Globus pallidus (tissue), 1 donor: ENCODE measurements around the gene SMCO2.

Experiments used
- DNase-seq: peaks from one replicate; pipeline ENCODE4 v3.0.0-alpha.2; 2015; ENCODE audit warnings: low spot score

SMCO2 gene

DNA sequence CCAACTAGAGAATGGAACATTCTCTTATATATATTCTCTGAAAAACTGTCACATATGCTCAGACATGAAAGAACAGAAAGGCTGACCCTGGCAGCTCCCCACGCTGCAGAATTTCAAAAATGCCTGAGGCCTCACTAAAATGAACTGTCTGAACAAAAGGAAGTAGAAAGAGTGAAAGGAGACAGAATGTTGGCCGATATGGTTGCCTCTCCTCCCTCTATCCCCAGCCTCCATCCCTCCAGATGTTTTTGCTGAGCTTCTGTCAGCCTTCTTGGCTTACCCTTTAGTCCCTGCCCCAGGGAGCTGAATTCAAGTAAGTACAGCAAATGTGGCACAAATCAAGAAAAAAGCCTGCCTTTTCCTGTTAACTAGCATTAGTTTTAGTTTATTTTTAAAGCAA, 6.9 kb downstream of the SMCO2 start:
- no peak for DNase-seq

GRCh38 chr12:27455589-27455988, 9.1 kb downstream of the SMCO2 start:
- DNase-seq: no peak

DNA sequence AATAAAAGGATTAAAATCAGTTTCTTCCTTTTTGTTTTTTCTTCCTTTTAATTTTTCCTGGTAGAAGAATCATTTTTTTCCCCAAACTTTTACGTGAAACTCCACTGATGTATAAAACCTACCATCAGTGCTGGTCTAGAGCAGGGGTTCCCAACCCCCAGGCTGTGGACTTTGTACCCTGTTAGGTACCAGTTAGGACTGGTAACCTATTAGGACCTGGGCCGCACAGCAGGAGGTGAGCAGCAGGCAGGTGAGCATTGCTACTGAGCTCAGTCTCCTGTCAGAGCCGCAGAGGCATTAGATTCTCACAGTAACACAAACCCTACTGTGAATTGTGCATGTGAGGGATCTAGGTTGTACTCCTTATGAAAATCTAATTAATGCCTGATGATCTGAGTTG, 10.1 kb downstream of the SMCO2 start:
- DNase-seq: no peak

- DNase-seq: no peak
These were observed 14.0 kb downstream of the SMCO2 start for GRCh38 chr12:27460471-27460978.

DNA sequence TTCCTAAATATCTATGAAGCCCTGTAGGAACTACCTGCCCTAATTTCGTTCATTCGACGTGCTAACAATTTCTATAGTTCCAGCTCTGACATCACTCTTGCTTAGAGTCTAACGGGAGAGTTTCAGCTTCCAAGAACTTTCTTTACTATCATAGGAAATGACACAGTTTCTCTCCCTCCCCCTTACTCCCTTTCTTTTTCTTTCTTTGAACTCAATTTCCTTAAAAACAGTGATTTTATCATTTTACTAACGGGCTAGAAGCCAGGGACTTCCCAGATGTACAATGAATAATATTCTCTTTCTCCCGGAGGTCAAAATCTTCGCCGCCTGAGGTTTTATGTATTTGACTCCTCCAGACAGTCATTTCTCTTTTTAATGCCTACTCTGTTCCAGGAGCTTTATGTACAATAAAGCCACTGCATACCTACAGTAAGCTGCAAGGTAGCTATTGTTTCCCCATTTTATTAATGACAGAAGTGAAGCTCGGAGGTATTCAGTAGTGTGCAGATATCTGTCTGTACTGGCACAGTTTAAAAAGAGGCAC, 15.7 kb downstream of the SMCO2 start:
- DNase-seq: no peak

- no peak for DNase-seq
These were observed 16.3 kb downstream of the SMCO2 start for GRCh38 chr12:27462851-27463250.

DNA sequence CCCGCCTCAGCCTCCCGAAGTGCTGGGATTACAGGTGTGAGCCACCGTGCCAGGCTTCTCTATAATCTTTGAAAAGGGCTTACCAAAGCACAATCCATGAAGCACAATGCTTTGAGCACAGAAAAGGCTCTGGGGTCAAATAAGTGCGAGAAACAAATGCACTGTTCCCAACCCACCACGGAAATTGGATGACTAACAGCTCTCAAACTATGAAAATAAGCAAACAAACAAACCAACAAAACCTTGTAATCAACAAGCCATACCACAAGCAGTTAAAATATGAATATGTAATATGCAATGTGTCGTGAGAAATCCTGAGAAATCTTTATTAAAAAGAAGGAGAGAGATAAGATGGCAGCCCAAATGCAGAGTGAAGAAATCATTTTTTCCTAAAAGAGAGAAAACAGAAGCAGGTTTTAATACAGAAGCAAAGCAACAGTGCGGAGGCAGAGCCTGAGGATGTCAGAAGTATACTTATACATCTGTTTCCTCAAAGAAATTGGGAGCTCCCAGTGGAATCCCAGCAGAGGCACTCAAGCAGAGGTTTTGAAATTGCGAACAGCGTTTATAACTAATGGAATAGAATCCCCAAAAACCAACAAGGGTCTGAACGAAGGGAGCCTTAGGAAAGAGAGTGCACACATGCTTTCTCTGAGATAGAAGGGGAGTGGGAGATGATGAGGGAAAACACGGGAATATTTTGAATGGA, 17.1 kb downstream of the SMCO2 start:
- DNase-seq: no peak

DNA sequence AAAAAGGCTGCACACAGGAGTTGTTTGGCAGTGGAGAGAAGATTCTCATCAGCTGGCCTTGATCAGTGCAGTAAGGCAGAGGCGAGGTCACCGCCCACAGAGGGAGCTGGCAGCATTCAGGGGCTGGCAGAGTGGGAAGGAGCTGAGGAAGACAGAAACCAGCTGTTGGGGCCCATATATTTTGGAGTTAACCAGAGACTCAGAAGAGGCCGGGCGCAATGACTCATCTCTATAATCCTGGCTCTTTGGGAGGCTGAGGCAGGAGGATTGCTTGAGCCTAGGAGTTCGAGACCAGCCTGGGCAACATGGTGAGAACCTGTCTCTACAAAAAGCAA, 17.7 kb downstream of the SMCO2 start:
- no peak for DNase-seq

GRCh38 chr12:27467641-27468040, 21.1 kb downstream of the SMCO2 start:
- no peak for DNase-seq

DNA sequence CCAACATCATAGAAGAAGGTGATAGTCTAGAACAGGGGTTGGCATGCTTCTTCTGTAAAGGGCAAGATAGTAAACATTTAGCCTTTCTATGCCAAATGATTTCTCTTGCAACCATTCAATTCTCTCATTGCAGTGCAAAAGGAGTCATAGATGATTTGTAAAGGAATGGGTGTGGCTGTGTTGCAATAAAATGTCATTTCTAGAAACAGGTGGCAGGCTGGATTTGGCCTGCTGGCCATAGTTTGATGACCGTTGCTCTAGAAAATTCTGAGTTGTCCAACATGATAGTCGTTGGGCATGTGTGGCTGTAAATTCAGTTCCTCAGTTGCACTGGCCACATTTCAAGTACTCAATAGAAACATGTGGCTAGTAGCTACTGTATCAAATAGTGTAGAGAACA, 21.7 kb downstream of the SMCO2 start:
- DNase-seq: no peak

DNA sequence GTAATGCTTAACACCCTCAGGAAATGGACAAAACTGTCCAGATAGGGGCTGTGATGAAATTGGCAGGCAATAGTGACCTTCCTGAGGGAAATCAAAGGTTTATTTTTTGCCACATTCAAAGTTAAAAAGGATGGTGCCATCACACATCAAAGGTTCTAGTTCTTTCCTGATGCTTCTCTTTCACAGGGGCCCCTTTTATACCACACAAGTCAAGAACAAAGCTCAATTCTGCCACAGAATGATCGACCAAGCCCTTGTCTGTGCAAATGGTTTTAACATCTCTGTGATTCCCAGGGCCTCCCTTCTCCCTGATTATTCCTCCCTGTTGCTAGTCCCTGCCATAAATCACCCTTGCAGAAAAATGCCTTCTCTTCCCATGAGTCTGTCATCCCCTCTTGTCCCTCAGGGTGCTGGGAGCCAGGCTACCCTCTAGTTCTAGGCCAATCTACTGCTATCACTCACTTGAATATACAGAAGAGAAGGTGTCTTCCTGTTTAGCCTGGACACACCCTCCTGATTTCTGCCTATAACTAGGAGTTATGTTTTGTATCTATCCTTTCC, 22.7 kb downstream of the SMCO2 start:
- no peak for DNase-seq

DNA sequence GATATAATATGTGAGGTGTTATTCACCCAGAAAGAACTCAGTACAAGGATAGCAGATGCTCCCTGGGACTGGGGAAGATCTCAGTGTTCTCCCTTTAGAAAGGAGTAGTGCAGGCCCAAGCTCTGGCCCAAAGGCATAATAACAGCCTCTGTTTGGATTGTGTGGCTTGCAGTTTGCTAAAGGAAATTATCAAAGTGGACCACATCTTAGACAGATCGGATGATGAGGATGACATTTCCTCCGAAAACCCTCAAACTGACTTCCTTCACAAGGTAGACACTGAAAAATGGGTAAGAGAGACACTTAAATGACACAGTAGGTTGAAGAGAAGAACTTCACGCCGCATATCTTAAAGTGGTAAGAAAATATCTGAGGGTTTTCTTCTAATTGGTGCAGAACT, 26.1 kb downstream of the SMCO2 start:
- DNase-seq: no peak

GRCh38 chr12:27474344-27474743, 27.8 kb downstream of the SMCO2 start:
- no peak for DNase-seq

- DNase-seq: no peak
These were observed 30.5 kb downstream of the SMCO2 start for GRCh38 chr12:27477049-27477448.

- no peak for DNase-seq
These were observed 32.4 kb downstream of the SMCO2 start for GRCh38 chr12:27478949-27479348.

DNA sequence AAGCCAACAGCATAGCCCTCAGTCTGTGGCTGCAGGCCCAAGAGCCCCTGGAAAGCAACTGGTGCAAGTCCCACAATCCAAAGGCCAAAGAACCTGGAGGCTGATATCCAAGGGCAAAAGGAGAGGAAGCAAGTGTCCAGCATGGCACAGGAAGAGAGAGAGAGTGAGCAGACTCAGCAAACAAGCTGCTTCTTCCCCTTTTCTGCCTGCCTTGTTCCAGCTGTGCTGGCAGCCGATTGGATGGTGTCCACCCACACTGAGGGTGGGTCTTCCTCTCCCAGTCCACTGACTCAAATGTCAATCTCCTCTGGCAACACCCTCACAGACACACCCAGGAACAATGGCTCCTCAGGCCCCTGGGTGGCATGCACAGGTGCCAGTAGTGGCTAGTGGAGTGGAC, 33.5 kb downstream of the SMCO2 start:
- DNase-seq: no peak

DNA sequence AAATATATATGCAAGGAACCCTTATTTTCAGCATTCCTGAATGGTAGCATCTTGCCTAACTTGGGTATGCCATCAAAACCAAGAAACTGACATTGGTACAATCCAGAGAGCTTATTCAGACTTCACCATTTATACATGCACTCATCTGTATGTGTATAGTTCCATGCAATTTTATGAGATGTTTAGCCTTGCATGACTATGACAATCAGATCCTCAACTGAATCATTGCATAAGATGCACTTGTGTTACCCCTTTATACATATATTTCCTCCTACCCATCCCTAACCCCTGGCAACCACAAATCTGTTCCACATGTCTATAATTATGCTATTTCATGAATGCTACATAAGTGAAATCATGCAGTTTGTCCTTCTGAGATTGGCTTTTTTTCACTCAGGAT, 40.4 kb downstream of the SMCO2 start:
- DNase-seq: no peak

GRCh38 chr12:27488479-27488878, 41.9 kb downstream of the SMCO2 start:
- no peak for DNase-seq

DNA sequence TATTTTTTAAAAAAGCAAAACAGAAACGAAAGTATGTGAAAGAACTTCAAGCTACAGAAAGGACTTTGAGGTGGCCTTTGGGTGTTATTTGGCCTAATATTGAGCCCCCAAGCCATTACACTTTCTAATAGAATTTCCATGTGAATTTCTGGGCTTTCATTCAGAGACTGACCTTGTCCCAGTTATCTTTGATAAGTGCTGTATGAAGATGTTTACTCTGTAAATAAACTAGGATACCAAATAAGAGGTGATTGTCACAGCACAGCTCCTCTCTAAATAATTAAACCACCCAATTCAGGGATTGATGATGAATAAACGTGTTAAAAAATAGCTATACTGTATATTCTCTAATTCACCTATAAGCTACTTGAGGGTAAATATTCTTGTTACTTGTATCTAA, 44.7 kb downstream of the SMCO2 start:
- no peak for DNase-seq

- DNase-seq: no peak
These were observed 46.9 kb downstream of the SMCO2 start for GRCh38 chr12:27493260-27493940.

DNA sequence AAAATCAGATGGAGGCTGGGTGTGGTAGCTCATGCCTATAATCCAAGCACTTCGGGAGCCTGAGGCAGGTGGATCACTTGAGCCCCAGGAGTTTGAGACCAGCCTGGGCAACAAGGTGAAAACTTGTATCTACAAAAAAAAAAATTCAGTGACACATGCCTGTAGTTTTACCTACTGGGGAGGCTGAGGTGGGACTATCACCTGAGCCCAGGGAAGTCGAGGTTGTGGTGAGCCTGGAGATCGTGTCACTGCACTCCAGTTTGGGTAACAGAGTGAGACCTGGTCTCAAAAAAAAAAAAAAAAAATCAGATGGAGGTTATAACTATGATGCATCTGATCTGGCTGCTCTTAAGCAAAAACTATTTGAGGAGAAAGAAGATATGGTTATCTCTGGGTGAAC, 50.9 kb downstream of the SMCO2 start:
- DNase-seq: no peak

- no peak for DNase-seq
These were observed 51.6 kb downstream of the SMCO2 start for GRCh38 chr12:27498149-27498548.

- no peak for DNase-seq
These were observed 52.2 kb downstream of the SMCO2 start for GRCh38 chr12:27498761-27499160.
